Measurements from ENCODE around the gene IGFBP4. TPM values are rescaled to one million over a fixed set of nuclear protein-coding genes. Genes with fewer than 3 reads are reported as not detected.

The IGFBP4 gene
- total and polyA plus RNA-seq, 4 donors, result 74.1 to 649 (median 238) TPM

DNA sequence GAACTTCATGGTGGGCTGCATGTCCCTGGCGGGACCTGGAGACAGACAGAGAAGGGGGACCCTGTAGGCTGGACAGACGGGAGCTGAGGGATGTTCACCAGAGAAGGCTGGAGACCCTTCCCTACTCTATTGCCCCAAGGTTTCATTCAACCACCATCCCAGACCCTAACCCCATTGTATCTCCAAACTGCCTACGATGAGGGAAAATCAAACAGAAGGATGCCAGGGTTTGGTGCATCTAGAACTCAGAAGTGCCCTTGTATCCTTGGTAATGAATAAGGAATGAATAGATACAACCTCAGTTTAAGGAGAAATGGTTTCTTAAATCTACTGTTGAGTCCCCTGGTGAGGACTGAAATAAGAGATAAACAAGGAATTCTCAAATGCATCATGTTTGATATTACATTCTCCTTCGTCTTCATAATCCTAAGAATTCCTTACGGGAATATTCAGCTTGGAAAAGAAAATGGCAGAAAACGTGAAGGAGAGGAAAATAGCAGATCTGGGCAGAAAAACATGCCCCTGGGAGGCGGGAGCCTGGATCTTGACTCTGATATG lies 41.8 kb downstream of the IGFBP4 start:
- H3K9me3 ChIP-seq (ENCODE audit: control insufficient read depth in 4 of 4, low read length in 3 of 4), result no peaks in the 10 kb centered on the region
- H3K9ac ChIP-seq (ENCODE audit: low read depth in 1 of 2, low read length in 2 of 2), result no peak overlapping the region
- DNase-seq (ENCODE audit: low spot score), result no peak
- no peak overlapping the region for H3K27ac ChIP-seq (ENCODE audit: low read depth in 1 of 2, low read length in 2 of 2)
- H3K27me3 ChIP-seq (ENCODE audit: control insufficient read depth in 4 of 4, insufficient read depth in 4 of 4, low read length in 3 of 4), result no peaks in the 10 kb centered on the region
- H3K4me1 ChIP-seq (ENCODE audit: control insufficient read depth in 4 of 4, insufficient read depth in 4 of 4, low read length in 3 of 4), result no peaks in the 10 kb centered on the region
- TF ChIP-seq HNF4G (IDR thresholded peaks at IDR 0.05), result no peak
- TF ChIP-seq HNF4A (conservative IDR thresholded peaks at IDR 0.05), result no peak
- TF ChIP-seq RXRA (IDR thresholded peaks at IDR 0.05), result no peak
- TF ChIP-seq, protein P1, sequence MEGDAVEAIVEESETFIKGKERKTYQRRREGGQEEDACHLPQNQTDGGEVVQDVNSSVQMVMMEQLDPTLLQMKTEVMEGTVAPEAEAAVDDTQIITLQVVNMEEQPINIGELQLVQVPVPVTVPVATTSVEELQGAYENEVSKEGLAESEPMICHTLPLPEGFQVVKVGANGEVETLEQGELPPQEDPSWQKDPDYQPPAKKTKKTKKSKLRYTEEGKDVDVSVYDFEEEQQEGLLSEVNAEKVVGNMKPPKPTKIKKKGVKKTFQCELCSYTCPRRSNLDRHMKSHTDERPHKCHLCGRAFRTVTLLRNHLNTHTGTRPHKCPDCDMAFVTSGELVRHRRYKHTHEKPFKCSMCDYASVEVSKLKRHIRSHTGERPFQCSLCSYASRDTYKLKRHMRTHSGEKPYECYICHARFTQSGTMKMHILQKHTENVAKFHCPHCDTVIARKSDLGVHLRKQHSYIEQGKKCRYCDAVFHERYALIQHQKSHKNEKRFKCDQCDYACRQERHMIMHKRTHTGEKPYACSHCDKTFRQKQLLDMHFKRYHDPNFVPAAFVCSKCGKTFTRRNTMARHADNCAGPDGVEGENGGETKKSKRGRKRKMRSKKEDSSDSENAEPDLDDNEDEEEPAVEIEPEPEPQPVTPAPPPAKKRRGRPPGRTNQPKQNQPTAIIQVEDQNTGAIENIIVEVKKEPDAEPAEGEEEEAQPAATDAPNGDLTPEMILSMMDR (IDR thresholded peaks at IDR 0.05; ENCODE audit: low read depth, low read length, missing input control), result no peak
- no peaks in the 10 kb centered on the region for H3K36me3 ChIP-seq (ENCODE audit: control insufficient read depth in 4 of 4, insufficient read depth in 3 of 4, low read depth in 1 of 4, low read length in 3 of 4)
- no peak overlapping the region for H3K4me3 ChIP-seq (ENCODE audit: low read depth in 1 of 3, low read length in 3 of 3)
- WGBS, result 83% methylated on average over 7 of the region's 7 CpGs

DNA sequence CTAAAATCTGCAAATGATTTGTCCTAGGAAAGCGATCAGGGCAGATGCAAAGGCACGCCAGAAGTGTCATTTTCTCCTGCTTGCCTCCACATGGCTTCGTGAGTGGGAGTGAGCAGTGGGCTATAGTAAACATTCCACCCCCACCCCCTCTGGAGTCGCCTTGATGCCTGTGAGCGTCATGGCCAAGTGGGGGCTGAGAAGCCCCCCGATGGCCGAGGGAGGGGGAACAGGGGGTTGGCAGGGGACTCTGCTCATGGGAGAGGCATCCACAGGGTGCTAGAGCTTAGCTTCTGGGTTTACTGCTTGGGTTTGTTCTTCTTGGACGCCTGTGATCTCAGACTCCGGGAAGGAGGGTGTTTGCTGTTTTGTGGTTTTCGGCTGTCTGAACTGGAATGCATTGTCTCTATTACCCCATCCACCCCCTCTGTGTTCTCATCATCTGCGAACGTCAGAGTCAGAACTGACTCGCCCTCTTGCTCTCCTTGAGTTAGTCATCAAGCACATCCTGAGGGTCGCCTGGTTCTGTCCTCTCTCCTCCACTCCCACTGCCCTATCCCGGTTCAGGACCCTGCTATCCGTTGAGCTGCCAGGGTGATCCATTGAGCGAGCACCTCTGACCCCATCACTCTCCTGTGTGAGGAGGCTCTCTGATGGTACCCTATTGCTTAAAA lies 42.7 kb downstream of the IGFBP4 start:
- Histone ChIP-seq H3K27ac (ENCODE audit: low read depth in 1 of 2, low read length in 2 of 2) (no peak overlapping the region), H3K4me1 (ENCODE audit: control insufficient read depth in 4 of 4, insufficient read depth in 4 of 4, low read length in 3 of 4) (no peaks in the 10 kb centered on the region), H3K4me3 (ENCODE audit: low read depth in 1 of 3, low read length in 3 of 3) (no peak overlapping the region), H3K27me3 (ENCODE audit: control insufficient read depth in 4 of 4, insufficient read depth in 4 of 4, low read length in 3 of 4) (no peaks in the 10 kb centered on the region), H3K36me3 (ENCODE audit: control insufficient read depth in 4 of 4, insufficient read depth in 3 of 4, low read depth in 1 of 4, low read length in 3 of 4) (no peaks in the 10 kb centered on the region), H3K9ac (ENCODE audit: low read depth in 1 of 2, low read length in 2 of 2) (no peak overlapping the region), H3K9me3 (ENCODE audit: control insufficient read depth in 4 of 4, low read length in 3 of 4) (no peaks in the 10 kb centered on the region)
- 58% methylated on average over 17 of the region's 17 CpGs for WGBS
- no peak for DNase-seq (ENCODE audit: low spot score)
- TF ChIP-seq SP1 (IDR thresholded peaks at IDR 0.05) (no peak), HNF4A (conservative IDR thresholded peaks at IDR 0.05) (no peak), TAF1 (conservative IDR thresholded peaks at IDR 0.05) (no peak), FOXA1 (IDR thresholded peaks at IDR 0.05) (no peak), NR2F2 (IDR thresholded peaks at IDR 0.05) (no peak), HNF4G (IDR thresholded peaks at IDR 0.05) (no peak), RAD21 (IDR thresholded peaks at IDR 0.05) (no peak)
- TF ChIP-seq, protein P2, sequence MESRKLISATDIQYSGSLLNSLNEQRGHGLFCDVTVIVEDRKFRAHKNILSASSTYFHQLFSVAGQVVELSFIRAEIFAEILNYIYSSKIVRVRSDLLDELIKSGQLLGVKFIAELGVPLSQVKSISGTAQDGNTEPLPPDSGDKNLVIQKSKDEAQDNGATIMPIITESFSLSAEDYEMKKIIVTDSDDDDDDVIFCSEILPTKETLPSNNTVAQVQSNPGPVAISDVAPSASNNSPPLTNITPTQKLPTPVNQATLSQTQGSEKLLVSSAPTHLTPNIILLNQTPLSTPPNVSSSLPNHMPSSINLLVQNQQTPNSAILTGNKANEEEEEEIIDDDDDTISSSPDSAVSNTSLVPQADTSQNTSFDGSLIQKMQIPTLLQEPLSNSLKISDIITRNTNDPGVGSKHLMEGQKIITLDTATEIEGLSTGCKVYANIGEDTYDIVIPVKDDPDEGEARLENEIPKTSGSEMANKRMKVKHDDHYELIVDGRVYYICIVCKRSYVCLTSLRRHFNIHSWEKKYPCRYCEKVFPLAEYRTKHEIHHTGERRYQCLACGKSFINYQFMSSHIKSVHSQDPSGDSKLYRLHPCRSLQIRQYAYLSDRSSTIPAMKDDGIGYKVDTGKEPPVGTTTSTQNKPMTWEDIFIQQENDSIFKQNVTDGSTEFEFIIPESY (IDR thresholded peaks at IDR 0.05), result no peak
- TF ChIP-seq, protein P3, sequence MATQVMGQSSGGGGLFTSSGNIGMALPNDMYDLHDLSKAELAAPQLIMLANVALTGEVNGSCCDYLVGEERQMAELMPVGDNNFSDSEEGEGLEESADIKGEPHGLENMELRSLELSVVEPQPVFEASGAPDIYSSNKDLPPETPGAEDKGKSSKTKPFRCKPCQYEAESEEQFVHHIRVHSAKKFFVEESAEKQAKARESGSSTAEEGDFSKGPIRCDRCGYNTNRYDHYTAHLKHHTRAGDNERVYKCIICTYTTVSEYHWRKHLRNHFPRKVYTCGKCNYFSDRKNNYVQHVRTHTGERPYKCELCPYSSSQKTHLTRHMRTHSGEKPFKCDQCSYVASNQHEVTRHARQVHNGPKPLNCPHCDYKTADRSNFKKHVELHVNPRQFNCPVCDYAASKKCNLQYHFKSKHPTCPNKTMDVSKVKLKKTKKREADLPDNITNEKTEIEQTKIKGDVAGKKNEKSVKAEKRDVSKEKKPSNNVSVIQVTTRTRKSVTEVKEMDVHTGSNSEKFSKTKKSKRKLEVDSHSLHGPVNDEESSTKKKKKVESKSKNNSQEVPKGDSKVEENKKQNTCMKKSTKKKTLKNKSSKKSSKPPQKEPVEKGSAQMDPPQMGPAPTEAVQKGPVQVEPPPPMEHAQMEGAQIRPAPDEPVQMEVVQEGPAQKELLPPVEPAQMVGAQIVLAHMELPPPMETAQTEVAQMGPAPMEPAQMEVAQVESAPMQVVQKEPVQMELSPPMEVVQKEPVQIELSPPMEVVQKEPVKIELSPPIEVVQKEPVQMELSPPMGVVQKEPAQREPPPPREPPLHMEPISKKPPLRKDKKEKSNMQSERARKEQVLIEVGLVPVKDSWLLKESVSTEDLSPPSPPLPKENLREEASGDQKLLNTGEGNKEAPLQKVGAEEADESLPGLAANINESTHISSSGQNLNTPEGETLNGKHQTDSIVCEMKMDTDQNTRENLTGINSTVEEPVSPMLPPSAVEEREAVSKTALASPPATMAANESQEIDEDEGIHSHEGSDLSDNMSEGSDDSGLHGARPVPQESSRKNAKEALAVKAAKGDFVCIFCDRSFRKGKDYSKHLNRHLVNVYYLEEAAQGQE (IDR thresholded peaks at IDR 0.05), result no peak

Data from liver (tissue), 9 donors.